ENCODE measurements around the gene HACD1.

- TF ChIP-seq SUZ12 (IDR thresholded peaks at IDR 0.05; ENCODE audit: extremely low read depth, insufficient read depth, insufficient read length) (no peak), ZNF274 (IDR thresholded peaks at IDR 0.05; ENCODE audit: low read depth, low read length) (no peak)
Observed at GRCh38 chr10:17647326-17647725, 30.2 kb upstream of the HACD1 start.

Measured in NT2/D1 (cell line).